Mucosa of rectum (tissue), 2 donors: ENCODE measurements around the gene NELL1.

ENCODE experiments used
- H3K27ac ChIP-seq, 2 donors: one replicate each; pipeline ENCODE4 v1.7.0; 2013; ENCODE audit warnings: inconsistent platforms in 2 of 2, low read depth in 2 of 2, low read length in 2 of 2
- H3K27me3 ChIP-seq, 2 donors: one replicate each; pipeline ENCODE4 v1.7.0; 2013; ENCODE audit warnings: low read length in 2 of 2; ENCODE audit not compliant: control insufficient read depth in 2 of 2, insufficient read depth in 2 of 2
- H3K36me3 ChIP-seq, 2 donors: one replicate each; pipeline ENCODE4 v1.7.0; 2013; ENCODE audit warnings: low read length in 2 of 2; ENCODE audit not compliant: control insufficient read depth in 2 of 2, insufficient read depth in 2 of 2
- H3K4me1 ChIP-seq, 2 donors: one replicate each; pipeline ENCODE4 v1.7.0; 2013; ENCODE audit warnings: low read length in 2 of 2, mild to moderate bottlenecking in 1 of 2; ENCODE audit not compliant: control insufficient read depth in 2 of 2, insufficient read depth in 2 of 2
- H3K4me3 ChIP-seq, 2 donors: one replicate each; pipeline ENCODE4 v1.7.0; 2013; ENCODE audit warnings: low read length in 2 of 2
- H3K9ac ChIP-seq, 2 donors: one replicate each; pipeline ENCODE4 v1.7.0; 2013; ENCODE audit warnings: low read length in 2 of 2, low read depth in 1 of 2, mild to moderate bottlenecking in 1 of 2
- H3K9me3 ChIP-seq, 2 donors: one replicate each; pipeline ENCODE4 v1.7.0; 2013; ENCODE audit warnings: low read length in 2 of 2; ENCODE audit not compliant: control insufficient read depth in 2 of 2
- donor health status: healthy.
- donor health status: Normal muscosa, but diverticular disease.

The NELL1 gene

DNA sequence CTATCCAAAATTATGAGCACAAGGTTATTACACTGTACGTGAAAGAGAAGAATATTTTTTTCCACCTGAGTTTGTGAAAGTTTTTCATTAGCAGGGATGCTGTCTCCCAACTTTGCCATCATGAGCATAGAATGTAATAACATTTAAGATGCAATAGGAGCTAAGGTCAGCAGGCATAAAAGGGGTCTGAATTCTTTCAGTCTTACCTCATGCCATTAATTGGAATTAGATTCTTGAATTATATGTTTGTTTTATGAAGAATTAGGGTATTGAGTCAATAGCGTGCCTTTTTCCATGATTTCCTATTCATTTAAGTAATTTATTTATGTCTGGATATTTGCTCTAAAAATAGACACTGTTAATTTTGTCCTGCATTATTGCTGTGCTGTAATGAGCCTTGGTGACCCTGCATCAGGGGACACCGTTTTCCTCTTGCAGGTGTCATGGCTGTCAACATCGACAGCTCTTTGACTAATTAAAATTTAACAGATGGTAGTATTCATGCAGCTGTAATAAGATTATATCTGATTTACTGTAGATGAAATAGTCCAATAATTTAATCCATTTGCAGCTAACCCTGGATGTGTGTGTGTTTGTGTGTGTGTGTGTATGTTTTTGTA lies 637.5 kb downstream of the NELL1 start:
- no peaks in the 10 kb centered on the region for H3K9me3 ChIP-seq
- no peaks in the 10 kb centered on the region for H3K36me3 ChIP-seq
- no peak overlapping the region for H3K27ac ChIP-seq
- no peak overlapping the region for H3K4me3 ChIP-seq
- H3K9ac ChIP-seq = no peak overlapping the region
- H3K27me3 ChIP-seq = no peaks in the 10 kb centered on the region
- no peaks in the 10 kb centered on the region for H3K4me1 ChIP-seq

DNA sequence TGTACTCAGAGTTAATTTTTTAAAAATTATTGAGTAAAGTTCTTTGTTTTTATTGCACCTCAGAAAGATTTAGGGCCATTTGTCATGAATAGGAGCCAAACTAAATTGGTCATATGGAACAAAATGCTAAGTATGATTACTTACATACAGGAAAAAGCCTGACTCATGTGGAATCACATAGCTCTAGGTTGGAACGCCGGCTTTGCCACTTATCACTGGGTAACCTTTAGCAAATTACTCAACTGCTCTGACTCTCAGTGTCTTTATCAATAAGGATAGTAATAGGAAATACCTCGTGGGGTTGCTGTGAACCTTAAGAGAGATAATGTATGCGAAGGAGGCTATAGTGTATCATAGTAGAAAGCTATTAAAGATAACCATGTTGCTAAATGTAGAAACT lies 638.5 kb downstream of the NELL1 start:
- H3K9ac ChIP-seq = no peak overlapping the region

DNA sequence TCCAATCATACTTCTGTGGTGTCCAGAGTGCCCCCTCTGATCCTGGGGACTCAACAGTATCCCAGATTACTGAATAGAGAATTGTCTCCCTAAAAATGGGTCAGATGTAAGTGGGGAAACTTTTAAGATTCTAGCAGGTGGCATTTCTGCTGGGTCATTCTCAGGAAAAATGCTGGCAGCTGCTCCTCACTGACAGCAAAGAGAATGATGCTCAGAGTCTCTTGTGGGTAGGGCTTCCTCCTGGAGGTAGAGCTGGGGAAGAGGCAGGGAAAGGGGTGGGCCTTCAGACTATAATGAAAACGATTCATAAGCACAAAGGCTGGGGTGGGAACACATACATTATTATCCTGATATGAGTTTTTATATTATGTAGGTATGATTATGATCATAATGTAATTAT lies 647.2 kb downstream of the NELL1 start:
- Histone ChIP-seq H3K4me1 (no peaks in the 10 kb centered on the region), H3K27me3 (no peaks in the 10 kb centered on the region), H3K9me3 (peaks cover 0 to 4% of the 10 kb centered on the region in 2 donors), H3K36me3 (no peaks in the 10 kb centered on the region), H3K27ac (no peak overlapping the region), H3K4me3 (no peak overlapping the region), H3K9ac (no peak overlapping the region)

More for the DNA sequence above, 638.5 kb downstream of the NELL1 start:
- Histone ChIP-seq H3K4me3 (no peak overlapping the region), H3K27me3 (no peaks in the 10 kb centered on the region), H3K9me3 (no peaks in the 10 kb centered on the region), H3K4me1 (no peaks in the 10 kb centered on the region), H3K27ac (no peak overlapping the region), H3K36me3 (no peaks in the 10 kb centered on the region)

DNA sequence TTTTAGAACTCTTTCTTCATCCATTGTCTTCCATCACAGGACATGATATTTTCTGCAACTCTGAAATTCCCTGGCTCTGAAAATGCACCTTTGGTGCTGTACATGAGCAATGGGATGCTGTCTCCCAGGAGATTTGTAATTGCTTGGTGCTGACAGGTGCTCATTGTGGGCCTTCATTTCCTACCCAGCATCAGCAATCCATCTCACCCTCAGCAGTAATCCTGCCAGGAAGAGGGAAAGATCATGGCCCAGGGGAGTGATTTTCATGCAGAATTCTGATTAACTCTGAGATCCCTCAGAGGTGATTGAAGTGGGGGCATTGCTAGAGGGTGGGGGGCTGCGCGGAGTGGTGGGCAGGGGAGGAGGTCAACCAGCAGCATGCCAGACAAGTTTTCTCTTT lies 651.7 kb downstream of the NELL1 start:
- no peak overlapping the region for H3K4me3 ChIP-seq
- no peaks in the 10 kb centered on the region for H3K36me3 ChIP-seq
- H3K9ac ChIP-seq = no peak overlapping the region

DNA sequence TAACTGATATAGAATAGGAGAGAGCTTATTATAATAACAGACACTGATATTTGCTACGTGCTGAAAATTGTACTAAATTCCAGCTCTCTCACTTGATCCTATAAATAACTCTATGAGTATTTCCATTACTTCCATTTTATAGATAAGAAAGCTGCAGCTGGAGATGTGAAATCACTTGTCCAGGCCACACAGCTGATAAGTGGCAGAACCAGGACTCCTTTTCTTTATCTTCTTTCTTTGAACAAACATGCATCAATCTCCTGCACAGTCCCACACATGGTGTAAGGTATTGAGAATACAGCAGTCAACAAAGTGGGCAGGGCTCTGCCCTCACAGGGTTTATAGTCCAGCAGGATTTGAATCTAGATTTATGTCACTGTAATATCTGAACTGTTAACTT lies 652.1 kb downstream of the NELL1 start:
- Histone ChIP-seq H3K9me3 (peaks cover 0 to 2% of the 10 kb centered on the region in 2 donors), H3K27ac (no peak overlapping the region), H3K27me3 (no peaks in the 10 kb centered on the region), H3K36me3 (no peaks in the 10 kb centered on the region), H3K9ac (no peak overlapping the region), H3K4me3 (no peak overlapping the region), H3K4me1 (no peaks in the 10 kb centered on the region)

More for the DNA sequence above, 651.7 kb downstream of the NELL1 start:
- Histone ChIP-seq H3K27me3 (no peaks in the 10 kb centered on the region), H3K27ac (no peak overlapping the region), H3K9me3 (peaks cover 0 to 2% of the 10 kb centered on the region in 2 donors), H3K4me1 (no peaks in the 10 kb centered on the region)

DNA sequence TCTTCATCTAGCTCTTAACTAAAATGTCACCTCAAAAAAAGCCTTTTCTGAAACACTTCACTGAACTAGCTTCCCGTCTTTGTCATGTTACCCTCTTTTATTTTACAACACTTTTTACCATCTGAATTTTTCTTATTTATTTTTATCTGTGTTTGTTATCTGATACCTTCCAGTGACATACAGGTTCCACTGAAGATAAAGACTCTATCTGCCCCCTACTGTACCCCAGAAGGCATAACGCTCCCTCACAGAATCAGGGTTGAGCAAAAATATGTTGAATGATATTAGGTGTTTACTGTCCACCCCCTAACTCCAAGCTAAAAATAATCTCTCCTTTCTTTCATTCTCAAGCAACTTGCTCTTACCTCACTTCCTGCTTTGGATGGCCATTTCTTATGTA lies 654.2 kb downstream of the NELL1 start:
- H3K9me3 ChIP-seq = peaks cover 0 to 2% of the 10 kb centered on the region in 2 donors
- no peak overlapping the region for H3K9ac ChIP-seq
- no peak overlapping the region for H3K27ac ChIP-seq
- H3K4me3 ChIP-seq = no peak overlapping the region
- H3K4me1 ChIP-seq = no peaks in the 10 kb centered on the region
- H3K36me3 ChIP-seq = no peaks in the 10 kb centered on the region
- H3K27me3 ChIP-seq = no peaks in the 10 kb centered on the region

DNA sequence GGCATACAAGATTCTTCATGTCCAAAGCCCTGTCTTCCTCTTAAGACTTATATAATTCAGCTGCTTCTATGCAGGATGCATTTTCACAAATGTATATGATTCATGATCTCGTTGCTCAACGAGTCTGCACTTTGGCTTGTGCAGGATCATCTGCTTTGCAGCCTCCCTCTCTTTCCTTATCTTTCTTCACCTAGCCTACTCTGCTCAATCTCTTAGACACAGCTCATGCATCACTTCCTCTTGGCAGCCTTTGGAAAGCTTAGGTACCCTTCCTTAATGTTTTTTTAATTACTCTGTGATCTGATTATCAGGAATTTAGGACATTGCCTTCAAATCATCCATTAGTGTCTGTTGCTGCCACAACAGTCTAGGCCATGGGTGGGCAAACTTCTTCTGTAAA lies 673.8 kb downstream of the NELL1 start:
- H3K9me3 ChIP-seq = no peaks in the 10 kb centered on the region
- H3K27me3 ChIP-seq = no peaks in the 10 kb centered on the region
- no peaks in the 10 kb centered on the region for H3K4me1 ChIP-seq
- no peak overlapping the region for H3K4me3 ChIP-seq
- no peaks in the 10 kb centered on the region for H3K36me3 ChIP-seq
- H3K9ac ChIP-seq = no peak overlapping the region
- H3K27ac ChIP-seq = no peak overlapping the region

DNA sequence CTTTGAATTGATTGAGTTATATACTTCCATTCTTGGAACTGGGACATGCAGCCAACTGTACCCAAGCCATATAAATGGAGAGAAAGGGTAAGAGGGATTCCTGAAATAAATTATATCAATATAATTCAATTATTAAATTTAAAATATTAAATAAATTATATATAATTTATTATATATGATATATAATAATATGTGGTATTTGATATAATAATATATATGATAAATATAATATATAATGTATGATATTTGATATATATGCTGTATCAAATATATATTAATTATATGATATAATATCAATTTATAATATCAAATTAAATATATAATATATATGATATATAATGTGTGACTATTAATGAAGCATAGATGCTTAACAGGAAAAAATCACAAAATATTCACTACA lies 677.0 kb downstream of the NELL1 start:
- Histone ChIP-seq H3K9me3 (no peaks in the 10 kb centered on the region), H3K36me3 (no peaks in the 10 kb centered on the region), H3K4me1 (no peaks in the 10 kb centered on the region), H3K27ac (no peak overlapping the region), H3K9ac (no peak overlapping the region), H3K4me3 (no peak overlapping the region), H3K27me3 (no peaks in the 10 kb centered on the region)

DNA sequence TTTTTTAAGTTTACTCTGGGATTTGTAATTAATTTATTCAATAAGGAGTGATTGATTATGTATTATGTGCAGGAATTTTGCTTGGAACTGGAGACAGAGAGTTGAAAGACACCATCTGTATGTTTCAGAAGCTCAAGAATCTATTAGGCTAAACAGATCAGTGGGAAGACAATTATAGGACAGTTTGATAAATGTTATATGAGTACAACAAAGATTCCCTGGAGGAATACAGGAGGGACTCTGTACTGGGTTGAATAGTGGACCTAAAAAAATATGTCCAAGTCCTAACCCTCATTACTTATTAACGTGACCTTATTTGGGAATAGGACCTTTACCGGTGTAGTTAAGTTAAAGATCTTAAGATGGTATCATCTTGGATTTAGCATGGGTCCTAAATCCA lies 681.2 kb downstream of the NELL1 start:
- no peaks in the 10 kb centered on the region for H3K4me1 ChIP-seq
- no peaks in the 10 kb centered on the region for H3K36me3 ChIP-seq

DNA sequence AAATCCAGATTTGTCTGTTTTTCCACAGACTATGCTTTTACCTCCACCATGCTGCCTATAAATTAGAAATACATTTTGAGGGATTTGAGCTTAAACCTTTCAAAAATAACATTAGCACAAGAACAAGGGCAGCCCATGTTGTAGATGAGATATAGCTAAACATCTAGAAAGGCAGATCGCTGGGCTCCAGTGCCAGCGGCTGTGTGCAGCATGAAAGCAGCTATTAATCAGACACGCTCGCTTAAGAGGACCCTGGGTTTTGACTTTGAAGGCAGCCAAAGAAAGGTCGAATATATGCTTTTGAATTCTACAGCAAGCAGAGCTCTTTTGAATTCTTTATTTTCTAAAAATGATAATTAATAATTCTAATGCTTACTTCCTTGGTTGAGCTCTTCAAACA lies 684.0 kb downstream of the NELL1 start:
- Histone ChIP-seq H3K9ac (no peak overlapping the region), H3K27ac (no peak overlapping the region), H3K4me1 (no peaks in the 10 kb centered on the region), H3K36me3 (no peaks in the 10 kb centered on the region), H3K9me3 (no peaks in the 10 kb centered on the region), H3K27me3 (no peaks in the 10 kb centered on the region), H3K4me3 (no peak overlapping the region)

More for the DNA sequence above, 681.2 kb downstream of the NELL1 start:
- Histone ChIP-seq H3K27me3 (no peaks in the 10 kb centered on the region), H3K9me3 (no peaks in the 10 kb centered on the region), H3K27ac (no peak overlapping the region), H3K9ac (no peak overlapping the region), H3K4me3 (no peak overlapping the region)
